Measurements from ENCODE around the gene PNMT.

- TF ChIP-seq YY1 (IDR thresholded peaks at IDR 0.05; ENCODE audit: insufficient read depth, insufficient read length) = no peak
- TF ChIP-seq ZNF274 (IDR thresholded peaks at IDR 0.05; ENCODE audit: low read depth, low read length) = no peak
Measured at GRCh38 chr17:39673335-39674081, 5.3 kb downstream of the PNMT start.

Measured in NT2/D1 (cell line).